AG04449 (cell line): Measurements from ENCODE around the gene PKHD1.
A peak's percentile ranks its signal among the peaks of the same experiment; 100 is the strongest.

Experiments used
- CTCF ChIA-PET: fragments of 350-600 bp; formaldehyde crosslinking; extraction: SDS; loops from one replicate; lab custom pipeline; 2021; ENCODE audit warnings: antibody characterized with exemption; lab: Yijun Ruan, JAX
- POLR2A ChIA-PET: fragments of 400-600, 350-600 bp; formaldehyde crosslinking; extraction: SDS; loops from one replicate; lab custom pipeline; 2020; ENCODE audit warnings: antibody characterized with exemption, inconsistent platforms; lab: Yijun Ruan, JAX
- DNase-seq: peaks from one replicate; pipeline ENCODE4 v3.0.0-alpha.2; 2010; ENCODE audit warnings: low read depth, low spot score
- H3K4me3 ChIP-seq: 2 replicates; pipeline ENCODE4 v1.5.1; 2011; ENCODE audit warnings: low read depth, mild to moderate bottlenecking, control low read depth, low read length
- CTCF ChIP-seq: IDR thresholded peaks from one replicate; pipeline ENCODE4 v1.5.1; 2011; ENCODE audit warnings: mild to moderate bottlenecking, moderate library complexity, low read length, control low read depth, inconsistent platforms; ENCODE audit not compliant: insufficient read depth; ENCODE audit errors: missing control alignments

The PKHD1 gene

GRCh38 chr6:52087498-52087999 is at the start of gene PKHD1:
Gene PKHD1 (minus strand): TSS chr6:52087613. CDS start chr6:52084933, 2,680 bp downstream.
- ChIA-PET CTCF (no interaction called here), POLR2A (no interaction called here)
- DNase-seq, result no peak
- peak; percentile 19 for TF ChIP-seq CTCF
- no peak within 1 kb of the TSS for H3K4me3 ChIP-seq

- no peak overlapping the region for H3K4me3 ChIP-seq
- POLR2A ChIA-PET, result no interaction called here
- no peak for TF ChIP-seq CTCF
- DNase-seq, result no peak
- CTCF ChIA-PET, result no interaction called here
Observed at GRCh38 chr6:52136934-52137467, 49.6 kb upstream of the PKHD1 start.

- no peak for TF ChIP-seq CTCF
- CTCF ChIA-PET, result no interaction called here
Observed at GRCh38 chr6:52136055-52136454, 48.6 kb upstream of the PKHD1 start.

GRCh38 chr6:52135217-52135616 is 47.8 kb upstream of the PKHD1 start:
- CTCF ChIA-PET, result no interaction called here
- no peak overlapping the region for H3K4me3 ChIP-seq
- no peak for TF ChIP-seq CTCF
- DNase-seq, result no peak
- POLR2A ChIA-PET, result no interaction called here

More at GRCh38 chr6:52136055-52136454, 48.6 kb upstream of the PKHD1 start:
- POLR2A ChIA-PET, result no interaction called here
- H3K4me3 ChIP-seq, result no peak overlapping the region
- no peak for DNase-seq

GRCh38 chr6:52134011-52134410 is 46.6 kb upstream of the PKHD1 start:
- DNase-seq, result no peak
- POLR2A ChIA-PET, result no interaction called here
- CTCF ChIA-PET, result no interaction called here
- H3K4me3 ChIP-seq, result no peak overlapping the region
- no peak for TF ChIP-seq CTCF

GRCh38 chr6:52133324-52133723 is 45.9 kb upstream of the PKHD1 start:
- ChIA-PET POLR2A (no interaction called here), CTCF (no interaction called here)
- TF ChIP-seq CTCF, result no peak
- no peak overlapping the region for H3K4me3 ChIP-seq
- no peak for DNase-seq
